HG02763 (cell line): Measurements from ENCODE around the gene MAST2.
"Not testable (repeated sequence)": the region's sequence is repeated elsewhere in the genome, so short reads cannot be mapped to it uniquely, and the experiment has no call there.

ENCODE experiments used
- ATAC-seq: cut with Tn5 transposase; IDR thresholded peaks from one replicate; pipeline ENCODE4 v1.9.1; 2021; ENCODE audit warnings: mild to moderate bottlenecking, moderate library complexity; ENCODE audit not compliant: unreplicated experiment

The MAST2 gene

DNA sequence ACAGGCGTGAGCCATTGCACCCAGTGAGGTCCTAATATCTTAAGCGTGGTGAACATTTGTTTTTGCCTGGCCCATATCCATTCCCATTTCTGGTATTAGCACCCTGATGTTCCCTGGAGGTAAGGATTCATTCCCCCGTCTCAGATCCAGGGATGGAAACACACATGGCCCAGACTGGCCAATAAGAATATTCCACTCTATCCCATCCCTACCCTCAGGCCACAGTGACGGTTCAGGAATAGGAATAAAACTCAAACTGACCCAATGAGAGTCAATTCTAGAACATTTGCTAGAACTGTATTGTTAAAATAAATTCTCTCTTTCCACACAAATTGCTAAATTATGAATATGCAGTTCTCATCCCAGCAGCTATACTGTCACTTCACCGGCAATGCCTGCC is 252.9 kb downstream of the MAST2 start:
- ATAC-seq: no peak

DNA sequence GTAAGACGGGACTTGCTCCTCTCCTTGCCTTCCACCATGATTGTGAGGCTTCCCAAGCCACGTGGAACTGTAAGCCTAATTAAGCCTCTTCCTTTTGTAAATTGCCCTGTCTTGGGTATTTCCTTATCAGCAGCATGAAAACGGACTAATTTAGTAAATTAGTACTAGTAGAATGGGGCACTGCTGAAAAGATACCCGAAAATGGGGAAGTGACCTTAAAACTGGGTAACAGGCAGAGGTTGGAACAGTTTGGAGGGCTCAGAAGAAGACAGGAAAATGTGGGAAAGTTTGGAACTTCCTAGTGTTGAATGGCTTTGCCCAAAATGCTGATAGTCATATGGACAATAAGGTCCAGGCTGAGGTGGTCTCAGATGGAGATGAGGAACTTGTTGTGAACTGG is 253.8 kb downstream of the MAST2 start:
- ATAC-seq: not testable (repeated sequence)

DNA sequence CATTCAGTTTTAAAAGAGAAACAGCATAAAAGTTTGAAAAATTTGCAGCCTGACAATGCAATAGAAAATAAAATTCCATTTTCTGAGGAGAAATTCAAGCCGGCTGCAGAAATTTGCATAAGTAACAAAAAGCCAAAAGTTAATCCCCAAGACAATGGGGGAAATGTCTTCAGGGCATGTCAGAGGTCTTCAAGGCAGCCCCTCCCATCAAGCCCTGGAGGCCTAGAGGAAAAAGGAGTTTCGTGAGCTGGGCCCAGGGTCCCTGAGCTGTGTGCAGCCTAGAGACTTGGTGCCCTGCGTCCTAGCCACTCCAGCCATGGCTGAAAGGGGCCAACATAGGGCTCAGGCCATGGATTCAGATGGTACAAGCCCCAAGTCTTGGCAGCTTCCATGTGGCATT is 254.4 kb downstream of the MAST2 start:
- ATAC-seq: no peak

DNA sequence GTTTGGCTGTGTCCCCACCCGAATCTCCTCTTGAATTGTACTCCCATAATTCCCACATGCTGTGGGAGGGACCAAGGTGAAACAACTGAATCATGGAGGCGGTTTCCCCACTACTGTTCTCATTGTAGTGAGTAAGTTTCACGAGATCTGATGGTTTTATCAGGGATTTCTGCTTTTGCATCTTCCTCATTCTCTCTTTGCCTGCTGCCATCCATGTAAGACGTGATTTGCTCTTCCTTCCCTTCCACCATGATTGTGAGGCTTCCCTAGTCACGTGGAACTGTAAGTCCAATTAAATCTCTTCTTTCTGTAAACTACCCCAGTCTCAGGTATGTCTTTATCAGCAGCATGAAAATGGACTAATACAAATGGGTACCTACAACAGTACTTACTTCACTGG is 255.5 kb downstream of the MAST2 start:
- ATAC-seq: no peak

DNA sequence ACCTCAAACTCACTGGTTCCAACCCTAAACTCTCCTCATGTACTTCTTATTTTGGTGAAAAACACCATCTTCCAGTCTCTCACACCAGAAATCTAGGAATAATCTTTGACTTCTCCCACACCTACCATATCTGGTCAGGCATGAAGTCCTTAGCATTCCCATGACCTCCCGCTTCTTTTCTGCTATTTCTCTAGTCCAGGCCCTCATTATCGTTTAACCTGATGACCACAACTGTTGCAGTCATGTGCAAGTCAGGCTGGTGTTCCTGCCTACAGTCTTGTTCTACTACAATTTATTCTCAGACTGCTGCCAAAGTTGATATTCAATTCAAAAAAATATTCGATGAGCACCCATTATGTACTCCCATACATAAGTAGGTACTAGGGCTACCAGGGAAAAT is 257.7 kb downstream of the MAST2 start:
- no peak for ATAC-seq

DNA sequence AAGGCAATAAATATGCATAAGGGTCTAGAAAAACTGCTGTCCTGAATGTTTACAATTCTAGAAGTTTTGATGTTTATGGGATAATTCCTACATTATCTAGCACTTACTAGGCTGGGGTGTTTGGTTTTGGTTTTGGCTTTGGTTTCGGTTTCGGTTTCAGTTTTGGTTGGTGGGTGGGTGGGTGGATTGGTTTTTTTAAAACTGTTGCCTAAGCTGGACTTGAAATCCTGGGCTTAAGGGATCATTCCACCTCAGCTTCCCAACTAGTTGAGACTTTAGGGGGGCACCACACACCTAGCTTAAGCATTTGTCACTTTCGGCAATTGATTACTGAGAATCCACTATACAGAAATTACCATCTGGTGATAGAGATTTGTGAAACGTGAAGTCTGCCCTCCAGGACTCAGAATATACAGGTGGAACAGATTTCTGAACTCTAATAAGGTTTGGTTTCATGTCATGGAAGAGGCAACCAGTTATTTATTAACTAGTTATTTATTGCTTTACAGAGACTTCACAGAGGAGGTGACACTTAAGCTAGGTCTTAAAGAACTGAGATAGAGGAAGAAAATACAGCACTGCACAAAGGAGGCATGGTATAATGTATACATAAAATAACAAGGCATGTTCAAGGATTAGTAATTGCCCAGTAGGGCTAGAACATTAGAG is 259.4 kb downstream of the MAST2 start:
- ATAC-seq: peak; percentile 52

DNA sequence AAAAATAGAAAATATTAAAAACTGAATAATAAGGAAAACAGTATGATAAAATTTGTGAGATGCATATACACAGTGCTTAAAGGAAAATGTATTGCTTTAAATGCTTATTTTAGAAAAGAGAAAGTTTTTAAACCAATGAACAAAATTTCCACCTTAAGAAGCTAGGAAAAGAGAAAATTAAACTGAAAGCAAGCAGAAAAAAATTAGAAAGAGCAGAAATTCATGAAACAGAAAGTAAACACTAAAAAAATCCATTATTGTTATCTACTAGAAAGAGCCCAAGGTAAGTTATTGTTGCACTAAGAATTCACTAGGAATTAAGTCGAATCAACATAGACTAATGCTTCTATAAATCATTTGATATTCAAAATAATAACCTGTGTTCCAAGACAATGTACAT is 261.3 kb downstream of the MAST2 start:
- no peak for ATAC-seq

DNA sequence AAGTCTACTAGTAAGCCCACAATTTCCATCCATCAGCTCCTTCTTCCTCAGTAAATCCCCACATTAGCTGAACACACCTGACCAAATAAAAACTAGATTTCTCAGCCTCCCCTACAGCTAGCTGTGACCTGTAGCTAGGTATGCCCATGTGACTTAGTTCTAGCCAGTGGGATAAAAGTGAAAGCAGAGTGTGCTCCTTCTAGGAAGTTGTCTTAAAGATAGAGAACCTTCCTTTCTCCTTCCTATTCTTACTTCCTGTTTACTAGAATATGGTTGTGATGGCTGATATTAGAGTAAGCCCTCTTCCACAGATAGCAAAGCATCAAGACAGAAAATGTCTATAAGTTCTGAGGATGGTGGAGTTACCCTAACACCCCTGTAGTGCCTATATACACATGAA is 262.0 kb downstream of the MAST2 start:
- ATAC-seq: no peak

DNA sequence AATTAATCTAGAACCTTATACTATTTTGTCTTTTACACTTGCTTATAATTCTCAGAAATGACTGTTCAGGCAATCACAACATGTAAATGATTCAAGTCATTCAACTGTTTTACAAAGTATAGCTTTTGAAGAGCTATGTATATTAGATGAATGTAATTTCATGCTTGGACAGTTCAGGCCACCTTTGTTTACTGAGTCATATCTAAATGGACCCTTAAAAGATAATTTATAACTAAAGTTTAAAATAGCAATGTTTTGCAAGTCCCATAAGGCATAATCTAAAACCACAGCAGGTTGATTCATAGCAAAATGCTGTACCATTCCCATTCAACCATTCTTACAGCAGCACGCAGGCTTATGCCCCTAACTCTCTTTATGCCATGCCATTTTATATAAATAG is 264.2 kb downstream of the MAST2 start:
- ATAC-seq: no peak

DNA sequence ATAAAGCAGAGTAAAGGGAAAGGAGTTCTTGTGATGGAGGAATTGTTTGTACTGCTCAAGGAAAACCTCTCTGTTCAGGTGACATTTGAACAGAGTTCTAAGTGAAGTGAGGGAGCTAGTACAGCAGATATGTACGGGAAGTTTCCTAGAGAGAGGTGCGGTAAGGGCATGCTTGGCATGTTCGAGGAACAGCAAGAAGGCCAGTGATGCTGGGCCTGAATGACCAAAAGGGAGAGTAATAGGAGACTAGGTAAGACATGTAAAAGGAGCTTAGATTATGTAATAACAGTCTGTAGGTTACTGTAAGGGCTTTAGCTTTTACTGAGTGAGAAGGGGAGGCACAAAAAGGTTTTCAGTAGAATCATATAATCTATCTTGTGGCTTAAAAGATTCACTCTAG is 265.1 kb downstream of the MAST2 start:
- ATAC-seq: no peak

DNA sequence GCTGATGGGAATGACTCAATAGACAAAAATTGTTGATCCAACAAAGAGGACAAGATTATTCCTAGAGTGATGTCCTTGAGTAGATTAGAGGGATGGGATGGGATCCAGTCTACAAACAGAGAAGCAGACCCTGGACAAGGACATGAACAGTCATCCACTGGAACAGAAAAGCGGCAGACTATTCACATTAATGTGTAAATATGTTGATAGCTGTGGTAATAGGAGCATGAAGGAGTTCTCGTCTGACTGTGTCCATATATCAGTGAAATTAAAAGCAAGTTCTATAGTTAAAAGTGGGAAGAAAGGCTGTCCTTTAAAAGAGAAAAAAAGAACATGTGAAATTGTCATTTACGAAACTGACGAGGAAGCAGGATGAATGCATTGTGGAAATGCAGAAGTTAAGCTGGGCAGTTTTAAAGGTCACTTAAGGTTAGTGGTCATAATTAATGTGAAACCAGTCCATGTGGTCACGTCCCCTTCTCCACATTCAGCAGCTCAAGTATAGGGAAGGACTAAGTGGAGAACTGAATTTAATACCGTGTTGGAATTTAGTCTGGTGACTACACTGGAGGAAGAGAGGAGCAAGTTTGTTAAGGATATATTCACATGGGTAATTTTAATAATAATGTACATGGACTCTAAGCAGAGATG is 266.9 kb downstream of the MAST2 start:
- no peak for ATAC-seq

DNA sequence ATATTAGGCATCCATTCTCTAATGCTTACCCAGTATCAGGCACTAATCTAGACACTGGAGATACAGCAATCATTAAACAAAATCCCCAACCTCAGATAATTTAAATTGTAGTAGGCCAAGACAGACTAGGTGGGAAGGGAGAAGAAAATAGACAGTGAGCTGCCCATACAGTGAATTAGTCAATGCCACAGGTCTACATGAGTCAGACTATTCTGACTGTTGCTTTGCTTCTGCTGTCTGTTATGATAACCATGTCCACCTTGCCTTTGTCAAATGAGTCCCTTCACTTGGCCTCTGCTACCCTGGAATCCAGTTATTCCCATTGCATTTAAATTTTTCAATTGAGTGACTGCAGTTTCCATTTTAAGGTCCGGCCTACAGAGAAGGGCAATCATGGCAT is 269.6 kb downstream of the MAST2 start:
- no peak for ATAC-seq

DNA sequence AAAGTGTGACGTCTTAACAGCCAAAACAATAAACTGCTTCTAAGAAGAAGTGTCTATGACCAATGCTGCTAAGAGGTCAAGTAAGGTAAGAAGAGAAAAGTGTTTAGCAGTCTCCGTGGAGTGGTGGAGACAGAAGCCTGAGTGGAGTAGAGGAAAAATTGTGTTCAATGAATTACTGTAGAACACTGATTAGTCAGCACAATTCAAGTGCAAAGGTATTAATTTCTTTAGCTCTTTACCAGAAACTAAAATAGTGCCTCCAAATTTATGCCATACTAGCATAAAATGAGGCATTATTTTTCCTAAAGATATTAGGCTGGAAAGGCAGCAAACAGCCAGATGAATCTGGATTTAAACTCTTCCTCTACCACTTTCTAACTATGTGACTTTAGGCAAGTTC is 272.9 kb downstream of the MAST2 start:
- ATAC-seq: no peak

DNA sequence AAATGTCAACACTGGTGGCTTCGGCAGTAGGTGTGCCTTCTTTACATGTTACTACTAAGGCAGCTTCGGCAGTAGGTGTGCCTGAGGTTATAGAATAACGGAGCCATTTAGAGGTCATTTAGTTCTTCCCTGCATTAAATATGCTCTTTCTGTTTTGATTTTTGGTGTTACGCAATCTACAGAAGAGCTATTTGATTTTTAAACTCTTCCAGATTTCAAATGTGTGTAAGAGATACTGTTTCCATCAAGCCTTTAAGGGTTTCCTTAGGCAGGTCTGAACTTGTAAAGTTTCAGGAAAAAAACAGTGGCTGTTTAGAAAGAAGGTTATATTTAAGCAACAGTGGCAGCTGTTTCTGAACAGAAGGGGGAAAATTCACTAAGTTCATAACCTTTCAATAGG is 274.2 kb downstream of the MAST2 start:
- ATAC-seq: no peak

DNA sequence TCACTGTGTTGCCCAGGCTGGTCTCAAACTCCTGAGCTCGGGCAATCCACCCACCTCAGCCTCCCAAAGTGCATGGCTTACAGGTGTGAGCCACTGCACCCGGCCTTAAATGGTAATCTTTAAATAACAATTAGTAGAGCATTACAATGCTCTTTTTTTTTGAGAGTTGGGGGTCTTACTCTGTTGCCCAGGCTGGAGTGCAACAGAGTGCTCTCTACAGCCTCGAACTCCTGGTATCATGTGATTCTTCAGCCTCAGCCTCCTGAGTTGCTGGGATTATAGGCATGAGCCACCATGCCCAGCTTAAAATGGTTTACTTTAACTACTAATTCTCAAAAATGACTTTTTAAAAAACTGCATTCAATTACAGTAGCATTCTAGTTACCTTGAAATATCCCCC is 276.8 kb downstream of the MAST2 start:
- no peak for ATAC-seq

DNA sequence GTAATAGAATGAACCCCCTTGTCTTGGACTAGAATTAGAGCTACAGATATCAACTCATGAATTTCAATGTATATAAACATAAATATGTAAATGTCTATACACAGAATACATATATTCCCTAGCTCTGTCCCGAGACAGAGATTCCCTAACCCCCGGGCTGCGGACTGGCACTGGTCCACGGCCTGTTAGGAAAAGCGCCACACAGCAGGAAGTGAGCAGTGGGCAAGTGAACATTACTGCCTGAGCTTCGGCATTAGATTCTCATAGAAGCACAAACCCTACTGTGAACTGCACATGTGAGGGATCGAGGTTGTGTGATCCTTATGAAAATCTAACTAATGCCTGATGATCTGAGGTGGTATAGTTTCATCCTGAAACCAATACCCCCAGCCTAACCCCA is 277.8 kb downstream of the MAST2 start:
- ATAC-seq: no peak

DNA sequence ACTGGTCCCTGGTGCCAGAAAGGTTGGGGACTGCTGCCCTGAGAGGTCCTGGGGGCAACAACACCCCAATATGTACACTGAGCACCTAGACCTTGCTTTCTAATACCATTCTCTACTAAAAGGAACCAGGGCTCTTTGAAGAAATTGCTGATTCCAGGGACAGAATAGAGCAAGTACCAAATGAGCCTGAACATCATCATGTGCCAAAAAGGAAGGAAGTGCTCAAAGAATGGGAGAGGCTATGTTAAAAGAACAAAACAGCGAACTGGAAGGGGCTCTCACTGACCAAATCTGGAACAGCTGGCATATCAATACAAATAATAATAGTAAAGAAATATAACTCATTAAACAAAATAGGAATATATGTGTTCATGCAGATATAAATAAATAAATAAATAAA is 278.2 kb downstream of the MAST2 start:
- no peak for ATAC-seq

DNA sequence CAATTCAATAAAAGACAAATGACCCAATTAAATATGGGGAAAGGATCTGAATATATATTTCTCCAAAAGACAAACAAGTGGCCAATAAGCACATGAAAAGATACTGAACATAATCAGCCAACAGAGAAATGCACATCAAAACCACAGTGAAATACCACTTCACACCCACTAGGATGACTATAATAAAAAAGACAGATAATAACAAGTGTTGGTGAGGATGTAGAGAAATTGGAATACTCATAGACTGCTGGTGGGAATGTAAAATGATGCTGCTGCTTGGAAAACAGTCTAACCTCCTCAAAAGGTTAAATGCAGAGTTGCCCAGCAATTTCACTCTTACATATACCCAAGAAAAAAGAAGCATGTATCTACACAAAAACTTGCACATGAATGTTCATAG is 280.2 kb downstream of the MAST2 start:
- no peak for ATAC-seq

DNA sequence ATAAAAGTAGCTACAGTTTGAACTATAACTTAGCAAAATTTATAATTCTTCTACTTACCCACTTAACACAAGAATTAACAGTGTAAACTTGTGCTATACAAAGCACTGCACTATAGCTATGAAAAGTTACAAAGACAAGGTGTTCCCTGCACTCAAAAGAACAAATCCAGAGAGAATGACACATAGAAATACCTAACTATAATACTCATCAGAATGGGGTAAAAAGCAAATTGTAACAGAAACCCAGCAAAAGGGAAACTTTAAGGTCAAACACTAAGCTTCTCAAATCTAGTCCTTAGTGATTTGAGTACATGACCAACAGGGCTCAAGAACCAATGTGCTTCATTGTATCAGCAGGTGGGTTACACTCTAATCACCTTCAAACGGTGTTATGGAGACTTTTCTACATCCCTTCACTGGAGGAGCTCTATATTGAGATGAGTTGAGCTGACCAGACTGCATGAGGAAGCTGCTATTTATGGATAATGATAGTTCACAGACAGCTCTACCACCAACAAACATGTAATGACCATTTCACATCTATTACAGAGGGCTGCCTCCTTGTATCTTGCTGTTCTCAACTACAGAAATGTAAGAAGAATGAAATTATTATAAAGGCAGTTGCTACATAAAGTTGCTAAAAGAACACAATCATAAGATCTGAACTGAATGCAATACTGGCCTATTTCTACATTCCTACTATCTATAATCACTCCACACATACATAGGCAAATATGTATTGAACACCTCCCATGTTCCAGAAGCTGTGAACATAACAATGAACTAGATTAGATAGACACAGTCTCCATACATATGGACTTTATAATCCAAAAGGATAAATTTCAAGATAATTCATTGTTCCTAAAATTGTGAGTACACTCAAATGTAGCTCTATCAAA is 281.4 kb downstream of the MAST2 start:
- no peak for ATAC-seq
